K562 (cell line): ENCODE data around the gene STRA6.

Experiments used
- BHLHE40 ChIP-seq: IDR thresholded peaks from 2 replicates; pipeline ENCODE4 v1.6.1; 2011; ENCODE audit warnings: low read length, improper control_type of control experiment
- CAMTA2 ChIP-seq: fragments of 250-450 bp; sonication (Bioruptor Pico); conservative IDR thresholded peaks from 2 replicates; pipeline ENCODE4 v1.5.1; 2022
- DMBX1 ChIP-seq: fragments of 250-450 bp; sonication (Bioruptor Pico); IDR thresholded peaks from 2 replicates; pipeline ENCODE4 v1.8.0; 2022; ENCODE audit warnings: inconsistent platforms, mild to moderate bottlenecking, moderate library complexity, borderline replicate concordance
- KLF16 ChIP-seq: IDR thresholded peaks from 2 replicates; pipeline ENCODE4 v1.6.1; 2016; ENCODE audit warnings: antibody characterized with exemption
- PHF8 ChIP-seq: fragments of 200-600 bp; sonication (generic); IDR thresholded peaks from 2 replicates; pipeline ENCODE4 v1.6.1; 2012; ENCODE audit warnings: mixed run types, mild to moderate bottlenecking, inconsistent platforms, low read length, moderate library complexity, borderline replicate concordance
- POLR2AphosphoS5 ChIP-seq: IDR thresholded peaks from 2 replicates; pipeline ENCODE4 v1.6.1; 2011; ENCODE audit warnings: mild to moderate bottlenecking, low read depth, low read length, moderate library complexity; ENCODE audit not compliant: control insufficient read depth, insufficient read depth
- ZNF124 ChIP-seq: sonication (generic); formaldehyde crosslinking; IDR thresholded peaks from 2 replicates; pipeline ENCODE4 v1.8.1; 2022; ENCODE audit warnings: missing genetic modification reagents
- ZNF140 ChIP-seq: fragments of 250-450 bp; sonication (Bioruptor Pico); IDR thresholded peaks from 2 replicates; pipeline ENCODE4 v1.8.0; 2021; ENCODE audit warnings: moderate library complexity, mild to moderate bottlenecking, inconsistent platforms
- TF ChIP-seq, protein P1 (sequence below), 2 experiments: fragments of 450-650 bp in 1 of 2; sonication (generic) in 1 of 2; formaldehyde crosslinking; conservative IDR thresholded peaks; 2 replicates each; pipeline versions ENCODE4 v1.4.0 to v1.8.1; 2020 to 2022; ENCODE audit warnings: mild to moderate bottlenecking in 1 of 2, missing genetic modification reagents in 1 of 2
- TF ChIP-seq, protein P2 (sequence below): sonication (generic); formaldehyde crosslinking; IDR thresholded peaks from 2 replicates; pipeline ENCODE4 v1.8.1; 2023; ENCODE audit warnings: missing genetic modification reagents, mild to moderate bottlenecking, borderline replicate concordance
- TF ChIP-seq, protein P3 (sequence below): fragments of 250-450 bp; sonication (Bioruptor Pico); IDR thresholded peaks from 2 replicates; pipeline ENCODE4 v1.8.0; 2021; ENCODE audit warnings: moderate library complexity, mild to moderate bottlenecking, inconsistent platforms
- TF ChIP-seq, protein P4 (sequence below): fragments of 250-450 bp; sonication (Bioruptor Pico); IDR thresholded peaks from 2 replicates; pipeline ENCODE4 v1.4.0; 2020; ENCODE audit warnings: mild to moderate bottlenecking, moderate library complexity
- TF ChIP-seq, protein P5 (sequence below): fragments of 250-450 bp; sonication (Bioruptor Pico); IDR thresholded peaks from 2 replicates; pipeline ENCODE4 v1.4.0; 2020; ENCODE audit warnings: mild to moderate bottlenecking
- TF ChIP-seq, protein P6 (sequence below), 2 experiments: fragments of 450-650 bp; formaldehyde crosslinking in 1 of 2; IDR thresholded peaks; 2 replicates each; pipeline versions ENCODE4 v1.4.0 to v1.6.1; 2014 to 2020; ENCODE audit warnings: mild to moderate bottlenecking in 2 of 2, borderline replicate concordance in 1 of 2, low read depth in 1 of 2

DNA sequence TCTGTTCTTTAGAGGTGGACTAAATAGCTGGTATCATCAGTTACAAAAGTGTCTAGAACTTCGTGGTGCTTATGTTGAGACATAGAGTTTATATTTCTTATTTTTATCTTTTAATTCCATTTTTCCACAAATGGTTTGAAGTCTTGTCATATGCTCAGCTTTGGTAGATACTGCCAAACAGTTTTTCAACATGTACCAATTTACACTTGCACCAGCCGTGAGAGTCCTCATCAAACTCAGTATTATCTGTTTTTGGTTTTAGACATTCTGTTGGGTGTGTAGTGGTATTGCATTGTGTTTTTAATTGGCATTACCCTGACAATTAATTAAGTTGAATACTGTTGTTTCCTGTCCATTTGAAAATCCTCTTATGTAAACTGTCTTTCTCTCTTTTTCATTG is 55.5 kb downstream of the STRA6 start:
- no peak for TF ChIP-seq CAMTA2 (CRISPR knock-in tag)
- TF ChIP-seq, protein P1, sequence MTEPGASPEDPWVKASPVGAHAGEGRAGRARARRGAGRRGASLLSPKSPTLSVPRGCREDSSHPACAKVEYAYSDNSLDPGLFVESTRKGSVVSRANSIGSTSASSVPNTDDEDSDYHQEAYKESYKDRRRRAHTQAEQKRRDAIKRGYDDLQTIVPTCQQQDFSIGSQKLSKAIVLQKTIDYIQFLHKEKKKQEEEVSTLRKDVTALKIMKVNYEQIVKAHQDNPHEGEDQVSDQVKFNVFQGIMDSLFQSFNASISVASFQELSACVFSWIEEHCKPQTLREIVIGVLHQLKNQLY (CRISPR knock-in tag; conservative IDR thresholded peaks at IDR 0.05), result no peak
- TF ChIP-seq, protein P2, sequence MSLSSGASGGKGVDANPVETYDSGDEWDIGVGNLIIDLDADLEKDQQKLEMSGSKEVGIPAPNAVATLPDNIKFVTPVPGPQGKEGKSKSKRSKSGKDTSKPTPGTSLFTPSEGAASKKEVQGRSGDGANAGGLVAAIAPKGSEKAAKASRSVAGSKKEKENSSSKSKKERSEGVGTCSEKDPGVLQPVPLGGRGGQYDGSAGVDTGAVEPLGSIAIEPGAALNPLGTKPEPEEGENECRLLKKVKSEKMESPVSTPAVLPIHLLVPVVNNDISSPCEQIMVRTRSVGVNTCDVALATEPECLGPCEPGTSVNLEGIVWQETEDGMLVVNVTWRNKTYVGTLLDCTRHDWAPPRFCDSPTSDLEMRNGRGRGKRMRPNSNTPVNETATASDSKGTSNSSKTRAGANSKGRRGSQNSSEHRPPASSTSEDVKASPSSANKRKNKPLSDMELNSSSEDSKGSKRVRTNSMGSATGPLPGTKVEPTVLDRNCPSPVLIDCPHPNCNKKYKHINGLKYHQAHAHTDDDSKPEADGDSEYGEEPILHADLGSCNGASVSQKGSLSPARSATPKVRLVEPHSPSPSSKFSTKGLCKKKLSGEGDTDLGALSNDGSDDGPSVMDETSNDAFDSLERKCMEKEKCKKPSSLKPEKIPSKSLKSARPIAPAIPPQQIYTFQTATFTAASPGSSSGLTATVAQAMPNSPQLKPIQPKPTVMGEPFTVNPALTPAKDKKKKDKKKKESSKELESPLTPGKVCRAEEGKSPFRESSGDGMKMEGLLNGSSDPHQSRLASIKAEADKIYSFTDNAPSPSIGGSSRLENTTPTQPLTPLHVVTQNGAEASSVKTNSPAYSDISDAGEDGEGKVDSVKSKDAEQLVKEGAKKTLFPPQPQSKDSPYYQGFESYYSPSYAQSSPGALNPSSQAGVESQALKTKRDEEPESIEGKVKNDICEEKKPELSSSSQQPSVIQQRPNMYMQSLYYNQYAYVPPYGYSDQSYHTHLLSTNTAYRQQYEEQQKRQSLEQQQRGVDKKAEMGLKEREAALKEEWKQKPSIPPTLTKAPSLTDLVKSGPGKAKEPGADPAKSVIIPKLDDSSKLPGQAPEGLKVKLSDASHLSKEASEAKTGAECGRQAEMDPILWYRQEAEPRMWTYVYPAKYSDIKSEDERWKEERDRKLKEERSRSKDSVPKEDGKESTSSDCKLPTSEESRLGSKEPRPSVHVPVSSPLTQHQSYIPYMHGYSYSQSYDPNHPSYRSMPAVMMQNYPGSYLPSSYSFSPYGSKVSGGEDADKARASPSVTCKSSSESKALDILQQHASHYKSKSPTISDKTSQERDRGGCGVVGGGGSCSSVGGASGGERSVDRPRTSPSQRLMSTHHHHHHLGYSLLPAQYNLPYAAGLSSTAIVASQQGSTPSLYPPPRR (CRISPR knock-in tag), result no peak
- no peak for TF ChIP-seq ZNF140
- no peak for TF ChIP-seq KLF16
- TF ChIP-seq, protein P3, sequence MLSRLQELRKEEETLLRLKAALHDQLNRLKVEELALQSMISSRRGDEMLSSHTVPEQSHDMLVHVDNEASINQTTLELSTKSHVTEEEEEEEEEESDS (CRISPR knock-in tag), result no peak
- TF ChIP-seq POLR2AphosphoS5, result no peak
- no peak for TF ChIP-seq PHF8
- no peak for TF ChIP-seq BHLHE40
- TF ChIP-seq, protein P4, sequence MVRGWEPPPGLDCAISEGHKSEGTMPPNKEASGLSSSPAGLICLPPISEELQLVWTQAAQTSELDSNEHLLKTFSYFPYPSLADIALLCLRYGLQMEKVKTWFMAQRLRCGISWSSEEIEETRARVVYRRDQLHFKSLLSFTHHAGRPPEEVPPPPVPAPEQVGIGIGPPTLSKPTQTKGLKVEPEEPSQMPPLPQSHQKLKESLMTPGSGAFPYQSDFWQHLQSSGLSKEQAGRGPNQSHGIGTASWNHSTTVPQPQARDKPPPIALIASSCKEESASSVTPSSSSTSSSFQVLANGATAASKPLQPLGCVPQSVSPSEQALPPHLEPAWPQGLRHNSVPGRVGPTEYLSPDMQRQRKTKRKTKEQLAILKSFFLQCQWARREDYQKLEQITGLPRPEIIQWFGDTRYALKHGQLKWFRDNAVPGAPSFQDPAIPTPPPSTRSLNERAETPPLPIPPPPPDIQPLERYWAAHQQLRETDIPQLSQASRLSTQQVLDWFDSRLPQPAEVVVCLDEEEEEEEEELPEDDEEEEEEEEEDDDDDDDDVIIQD (CRISPR knock-in tag), result no peak
- TF ChIP-seq ZNF124 (CRISPR knock-in tag), result no peak
- TF ChIP-seq, protein P5, sequence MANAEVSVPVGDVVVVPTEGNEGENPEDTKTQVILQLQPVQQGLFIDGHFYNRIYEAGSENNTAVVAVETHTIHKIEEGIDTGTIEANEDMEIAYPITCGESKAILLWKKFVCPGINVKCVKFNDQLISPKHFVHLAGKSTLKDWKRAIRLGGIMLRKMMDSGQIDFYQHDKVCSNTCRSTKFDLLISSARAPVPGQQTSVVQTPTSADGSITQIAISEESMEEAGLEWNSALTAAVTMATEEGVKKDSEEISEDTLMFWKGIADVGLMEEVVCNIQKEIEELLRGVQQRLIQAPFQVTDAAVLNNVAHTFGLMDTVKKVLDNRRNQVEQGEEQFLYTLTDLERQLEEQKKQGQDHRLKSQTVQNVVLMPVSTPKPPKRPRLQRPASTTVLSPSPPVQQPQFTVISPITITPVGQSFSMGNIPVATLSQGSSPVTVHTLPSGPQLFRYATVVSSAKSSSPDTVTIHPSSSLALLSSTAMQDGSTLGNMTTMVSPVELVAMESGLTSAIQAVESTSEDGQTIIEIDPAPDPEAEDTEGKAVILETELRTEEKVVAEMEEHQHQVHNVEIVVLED, result no peak
- TF ChIP-seq, protein P6, sequence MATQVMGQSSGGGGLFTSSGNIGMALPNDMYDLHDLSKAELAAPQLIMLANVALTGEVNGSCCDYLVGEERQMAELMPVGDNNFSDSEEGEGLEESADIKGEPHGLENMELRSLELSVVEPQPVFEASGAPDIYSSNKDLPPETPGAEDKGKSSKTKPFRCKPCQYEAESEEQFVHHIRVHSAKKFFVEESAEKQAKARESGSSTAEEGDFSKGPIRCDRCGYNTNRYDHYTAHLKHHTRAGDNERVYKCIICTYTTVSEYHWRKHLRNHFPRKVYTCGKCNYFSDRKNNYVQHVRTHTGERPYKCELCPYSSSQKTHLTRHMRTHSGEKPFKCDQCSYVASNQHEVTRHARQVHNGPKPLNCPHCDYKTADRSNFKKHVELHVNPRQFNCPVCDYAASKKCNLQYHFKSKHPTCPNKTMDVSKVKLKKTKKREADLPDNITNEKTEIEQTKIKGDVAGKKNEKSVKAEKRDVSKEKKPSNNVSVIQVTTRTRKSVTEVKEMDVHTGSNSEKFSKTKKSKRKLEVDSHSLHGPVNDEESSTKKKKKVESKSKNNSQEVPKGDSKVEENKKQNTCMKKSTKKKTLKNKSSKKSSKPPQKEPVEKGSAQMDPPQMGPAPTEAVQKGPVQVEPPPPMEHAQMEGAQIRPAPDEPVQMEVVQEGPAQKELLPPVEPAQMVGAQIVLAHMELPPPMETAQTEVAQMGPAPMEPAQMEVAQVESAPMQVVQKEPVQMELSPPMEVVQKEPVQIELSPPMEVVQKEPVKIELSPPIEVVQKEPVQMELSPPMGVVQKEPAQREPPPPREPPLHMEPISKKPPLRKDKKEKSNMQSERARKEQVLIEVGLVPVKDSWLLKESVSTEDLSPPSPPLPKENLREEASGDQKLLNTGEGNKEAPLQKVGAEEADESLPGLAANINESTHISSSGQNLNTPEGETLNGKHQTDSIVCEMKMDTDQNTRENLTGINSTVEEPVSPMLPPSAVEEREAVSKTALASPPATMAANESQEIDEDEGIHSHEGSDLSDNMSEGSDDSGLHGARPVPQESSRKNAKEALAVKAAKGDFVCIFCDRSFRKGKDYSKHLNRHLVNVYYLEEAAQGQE (IDR thresholded peaks at IDR 0.05; ENCODE audit: borderline replicate concordance), result no peak
- TF ChIP-seq, protein P6 (CRISPR knock-in tag; IDR thresholded peaks at IDR 0.05; ENCODE audit: low read depth), result no peak
- no peak for TF ChIP-seq DMBX1
